ENCODE results near the gene ZNF213.

ZNF213 gene

DNA sequence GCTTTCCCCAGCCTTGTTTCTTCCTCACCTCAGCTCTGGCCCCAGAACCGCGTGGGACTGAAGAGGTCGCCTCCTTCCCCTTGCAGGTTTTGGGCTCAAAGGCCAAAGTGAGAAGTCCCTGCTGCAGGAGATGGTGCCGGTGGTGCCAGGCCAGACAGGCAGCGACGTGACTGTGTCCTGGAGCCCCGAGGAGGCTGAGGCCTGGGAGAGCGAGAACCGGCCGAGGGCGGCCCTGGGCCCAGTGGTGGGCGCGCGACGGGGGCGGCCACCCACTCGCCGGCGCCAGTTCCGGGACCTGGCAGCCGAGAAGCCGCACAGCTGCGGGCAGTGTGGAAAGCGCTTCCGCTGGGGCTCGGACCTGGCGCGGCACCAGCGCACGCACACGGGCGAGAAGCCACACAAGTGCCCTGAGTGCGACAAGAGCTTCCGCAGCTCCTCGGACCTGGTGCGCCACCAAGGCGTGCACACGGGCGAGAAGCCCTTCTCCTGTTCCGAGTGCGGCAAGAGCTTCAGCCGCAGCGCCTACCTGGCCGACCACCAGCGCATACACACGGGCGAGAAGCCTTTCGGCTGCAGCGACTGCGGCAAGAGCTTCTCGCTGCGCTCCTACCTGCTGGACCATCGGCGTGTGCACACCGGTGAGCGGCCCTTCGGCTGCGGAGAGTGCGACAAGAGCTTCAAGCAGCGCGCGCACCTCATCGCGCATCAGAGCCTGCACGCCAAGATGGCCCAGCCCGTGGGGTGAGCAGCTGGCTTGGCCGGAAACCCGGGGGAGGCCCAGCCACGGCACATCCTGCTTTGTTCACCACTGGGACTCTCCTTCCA is 6.0 kb downstream of the ZNF213 start:
- no peak for DNase-seq
- no peaks in the 10 kb centered on the region for H3K4me1 ChIP-seq (ENCODE audit: control insufficient read depth, low read depth, low read length)

DNA sequence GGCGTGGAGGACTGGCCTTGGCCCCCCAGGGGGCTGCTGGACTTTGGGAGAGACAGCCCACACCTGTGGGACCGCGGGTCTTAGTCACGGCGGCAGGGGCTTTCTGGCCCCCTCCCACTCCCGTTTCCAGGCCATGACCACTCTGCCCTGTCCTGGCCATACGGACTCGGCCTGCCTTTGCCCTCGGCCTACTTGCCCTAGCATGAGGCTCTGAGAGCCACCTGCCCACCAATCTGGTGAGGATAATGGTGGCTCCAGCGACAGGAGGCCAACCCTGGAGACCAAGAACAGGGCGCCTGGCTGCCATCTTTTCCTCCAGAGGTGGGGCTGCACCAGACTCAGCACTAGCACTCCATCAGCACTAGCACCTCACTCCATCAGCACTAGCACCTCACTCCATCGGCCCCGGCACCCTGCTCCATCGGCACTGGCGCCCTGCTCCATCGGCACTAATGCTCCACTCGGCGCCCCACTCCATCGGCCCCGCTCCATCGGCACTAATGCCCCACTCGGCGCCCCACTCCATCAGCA is 7.0 kb downstream of the ZNF213 start:
- Histone ChIP-seq H3K27me3 (ENCODE audit: insufficient read depth, low read length, poor library complexity) (no peaks in the 10 kb centered on the region), H2BK5ac (ENCODE audit: low read length) (no peak overlapping the region), H3K4ac (ENCODE audit: low read depth, low read length) (no peak overlapping the region), H2BK15ac (replicated peaks; ENCODE audit: low read depth) (no peak overlapping the region), H3K9ac (ENCODE audit: low read length) (no peak overlapping the region), H3K4me2 (ENCODE audit: low read length) (no peak overlapping the region), H3K79me2 (ENCODE audit: control insufficient read depth, insufficient read depth, low read length) (no peaks in the 10 kb centered on the region), H3K27ac (ENCODE audit: low read depth, low read length) (no peak overlapping the region), H3K36me3 (ENCODE audit: control insufficient read depth, insufficient read depth, low read length) (no peaks in the 10 kb centered on the region), H3K79me1 (ENCODE audit: low read length) (no peaks in the 10 kb centered on the region), H3K18ac (ENCODE audit: low read length) (no peak overlapping the region), H3K23ac (ENCODE audit: low read length) (no peak overlapping the region), H2BK120ac (ENCODE audit: low read depth, low read length) (no peak overlapping the region), H3K56ac (ENCODE audit: low read length) (no peak overlapping the region), H3K4me3 (ENCODE audit: low read length) (no peak overlapping the region), H2AK5ac (ENCODE audit: low read length) (no peak overlapping the region), H4K5ac (ENCODE audit: low read length) (no peak overlapping the region), H3K4me1 (ENCODE audit: control insufficient read depth, low read depth, low read length) (no peaks in the 10 kb centered on the region), H4K8ac (ENCODE audit: low read depth, low read length) (no peak overlapping the region)
- DNase-seq: no peak
- no CpG with 5 or more reads among the region's 23 CpGs for WGBS (ENCODE audit: extremely low coverage, insufficient coverage, low lambda C conversion rate)

More for the DNA sequence above, 6.0 kb downstream of the ZNF213 start:
- Histone ChIP-seq H2BK15ac (replicated peaks; ENCODE audit: low read depth) (no peak overlapping the region), H3K79me1 (ENCODE audit: low read length) (no peaks in the 10 kb centered on the region), H3K27me3 (ENCODE audit: insufficient read depth, low read length, poor library complexity) (no peaks in the 10 kb centered on the region), H2BK120ac (ENCODE audit: low read depth, low read length) (no peak overlapping the region), H3K36me3 (ENCODE audit: control insufficient read depth, insufficient read depth, low read length) (no peaks in the 10 kb centered on the region), H3K56ac (ENCODE audit: low read length) (no peak overlapping the region), H2BK5ac (ENCODE audit: low read length) (no peak overlapping the region), H3K4ac (ENCODE audit: low read depth, low read length) (no peak overlapping the region), H3K23ac (ENCODE audit: low read length) (no peak overlapping the region), H4K5ac (ENCODE audit: low read length) (no peak overlapping the region), H3K9ac (ENCODE audit: low read length) (no peak overlapping the region), H3K4me3 (ENCODE audit: low read length) (no peak overlapping the region), H3K4me2 (ENCODE audit: low read length) (no peak overlapping the region), H3K27ac (ENCODE audit: low read depth, low read length) (no peak overlapping the region), H3K79me2 (ENCODE audit: control insufficient read depth, insufficient read depth, low read length) (no peaks in the 10 kb centered on the region), H3K18ac (ENCODE audit: low read length) (no peak overlapping the region), H4K8ac (ENCODE audit: low read depth, low read length) (no peak overlapping the region), H2AK5ac (ENCODE audit: low read length) (no peak overlapping the region)
- WGBS (ENCODE audit: extremely low coverage, insufficient coverage, low lambda C conversion rate): no CpG with 5 or more reads among the region's 69 CpGs

- H3K4me2 ChIP-seq (ENCODE audit: low read length): no peak overlapping the region
- WGBS (ENCODE audit: extremely low coverage, insufficient coverage, low lambda C conversion rate): no CpG with 5 or more reads among the region's 22 CpGs
- H3K9ac ChIP-seq (ENCODE audit: low read length): no peak overlapping the region
- H3K23ac ChIP-seq (ENCODE audit: low read length): no peak overlapping the region
- H3K18ac ChIP-seq (ENCODE audit: low read length): no peak overlapping the region
- H4K8ac ChIP-seq (ENCODE audit: low read depth, low read length): no peak overlapping the region
- H2BK120ac ChIP-seq (ENCODE audit: low read depth, low read length): no peak overlapping the region
- no peak overlapping the region for H2AK5ac ChIP-seq (ENCODE audit: low read length)
- H2BK5ac ChIP-seq (ENCODE audit: low read length): no peak overlapping the region
- no peak for DNase-seq
- no peak overlapping the region for H3K56ac ChIP-seq (ENCODE audit: low read length)
- no peak overlapping the region for H4K5ac ChIP-seq (ENCODE audit: low read length)
- H3K79me2 ChIP-seq (ENCODE audit: control insufficient read depth, insufficient read depth, low read length): no peaks in the 10 kb centered on the region
- H3K36me3 ChIP-seq (ENCODE audit: control insufficient read depth, insufficient read depth, low read length): no peaks in the 10 kb centered on the region
- H2BK15ac ChIP-seq (replicated peaks; ENCODE audit: low read depth): no peak overlapping the region
- H3K4me1 ChIP-seq (ENCODE audit: control insufficient read depth, low read depth, low read length): no peaks in the 10 kb centered on the region
- no peaks in the 10 kb centered on the region for H3K79me1 ChIP-seq (ENCODE audit: low read length)
- no peak overlapping the region for H3K4me3 ChIP-seq (ENCODE audit: low read length)
- no peak overlapping the region for H3K27ac ChIP-seq (ENCODE audit: low read depth, low read length)
- H3K4ac ChIP-seq (ENCODE audit: low read depth, low read length): no peak overlapping the region
- no peaks in the 10 kb centered on the region for H3K27me3 ChIP-seq (ENCODE audit: insufficient read depth, low read length, poor library complexity)
Measured at GRCh38 chr16:3142327-3142726, 7.5 kb downstream of the ZNF213 start.

DNA sequence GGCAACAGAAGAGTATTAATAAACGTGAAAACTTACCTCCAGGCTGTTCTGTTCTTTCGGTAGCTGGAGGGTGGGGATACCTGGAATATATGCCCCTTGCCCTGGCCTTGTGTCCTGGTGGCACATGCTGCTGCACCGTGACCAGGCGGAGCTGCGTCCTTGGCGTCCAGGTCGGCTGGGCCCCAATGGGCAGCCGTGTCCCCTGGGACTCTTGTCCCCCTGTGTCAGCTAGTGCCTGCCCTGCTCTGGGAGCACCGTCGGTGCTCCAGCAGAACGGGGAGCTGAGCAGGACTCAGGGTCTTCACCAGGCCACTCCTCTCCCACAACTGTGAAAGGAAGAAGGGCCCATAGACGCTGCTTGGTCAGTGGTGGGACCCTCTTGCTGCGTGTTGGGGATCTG is 7.9 kb downstream of the ZNF213 start:
- no peak overlapping the region for H3K4me3 ChIP-seq (ENCODE audit: low read length)
- no CpG with 5 or more reads among the region's 13 CpGs for WGBS (ENCODE audit: extremely low coverage, insufficient coverage, low lambda C conversion rate)
- no peak for DNase-seq

GRCh38 chr16:3143189-3143588 is 8.4 kb downstream of the ZNF213 start:
- Histone ChIP-seq H3K23ac (ENCODE audit: low read length) (no peak overlapping the region), H3K9ac (ENCODE audit: low read length) (no peak overlapping the region), H2BK5ac (ENCODE audit: low read length) (no peak overlapping the region), H3K4me2 (ENCODE audit: low read length) (no peak overlapping the region), H3K4me1 (ENCODE audit: control insufficient read depth, low read depth, low read length) (no peaks in the 10 kb centered on the region), H3K27me3 (ENCODE audit: insufficient read depth, low read length, poor library complexity) (no peaks in the 10 kb centered on the region), H3K4ac (ENCODE audit: low read depth, low read length) (no peak overlapping the region), H2AK5ac (ENCODE audit: low read length) (no peak overlapping the region), H3K79me2 (ENCODE audit: control insufficient read depth, insufficient read depth, low read length) (no peaks in the 10 kb centered on the region), H4K5ac (ENCODE audit: low read length) (no peak overlapping the region), H2BK15ac (replicated peaks; ENCODE audit: low read depth) (no peak overlapping the region), H3K79me1 (ENCODE audit: low read length) (no peaks in the 10 kb centered on the region), H2BK120ac (ENCODE audit: low read depth, low read length) (no peak overlapping the region), H3K4me3 (ENCODE audit: low read length) (no peak overlapping the region), H3K18ac (ENCODE audit: low read length) (no peak overlapping the region), H4K8ac (ENCODE audit: low read depth, low read length) (no peak overlapping the region), H3K27ac (ENCODE audit: low read depth, low read length) (no peak overlapping the region), H3K36me3 (ENCODE audit: control insufficient read depth, insufficient read depth, low read length) (no peaks in the 10 kb centered on the region), H3K56ac (ENCODE audit: low read length) (no peak overlapping the region)
- no CpG with 5 or more reads among the region's 11 CpGs for WGBS (ENCODE audit: extremely low coverage, insufficient coverage, low lambda C conversion rate)
- no peak for DNase-seq

More for the DNA sequence above, 7.9 kb downstream of the ZNF213 start:
- Histone ChIP-seq H3K79me1 (ENCODE audit: low read length) (no peaks in the 10 kb centered on the region), H3K79me2 (ENCODE audit: control insufficient read depth, insufficient read depth, low read length) (no peaks in the 10 kb centered on the region), H2BK15ac (replicated peaks; ENCODE audit: low read depth) (no peak overlapping the region), H3K27me3 (ENCODE audit: insufficient read depth, low read length, poor library complexity) (no peaks in the 10 kb centered on the region), H3K4me1 (ENCODE audit: control insufficient read depth, low read depth, low read length) (no peaks in the 10 kb centered on the region), H2BK5ac (ENCODE audit: low read length) (no peak overlapping the region), H3K23ac (ENCODE audit: low read length) (no peak overlapping the region), H2AK5ac (ENCODE audit: low read length) (no peak overlapping the region), H3K4me2 (ENCODE audit: low read length) (no peak overlapping the region), H2BK120ac (ENCODE audit: low read depth, low read length) (no peak overlapping the region), H3K9ac (ENCODE audit: low read length) (no peak overlapping the region), H3K27ac (ENCODE audit: low read depth, low read length) (no peak overlapping the region), H3K4ac (ENCODE audit: low read depth, low read length) (no peak overlapping the region), H3K18ac (ENCODE audit: low read length) (no peak overlapping the region), H3K56ac (ENCODE audit: low read length) (no peak overlapping the region), H4K8ac (ENCODE audit: low read depth, low read length) (no peak overlapping the region), H3K36me3 (ENCODE audit: control insufficient read depth, insufficient read depth, low read length) (no peaks in the 10 kb centered on the region), H4K5ac (ENCODE audit: low read length) (no peak overlapping the region)
